ENCODE data around the gene KIAA0753.

Gene KIAA0753

DNA sequence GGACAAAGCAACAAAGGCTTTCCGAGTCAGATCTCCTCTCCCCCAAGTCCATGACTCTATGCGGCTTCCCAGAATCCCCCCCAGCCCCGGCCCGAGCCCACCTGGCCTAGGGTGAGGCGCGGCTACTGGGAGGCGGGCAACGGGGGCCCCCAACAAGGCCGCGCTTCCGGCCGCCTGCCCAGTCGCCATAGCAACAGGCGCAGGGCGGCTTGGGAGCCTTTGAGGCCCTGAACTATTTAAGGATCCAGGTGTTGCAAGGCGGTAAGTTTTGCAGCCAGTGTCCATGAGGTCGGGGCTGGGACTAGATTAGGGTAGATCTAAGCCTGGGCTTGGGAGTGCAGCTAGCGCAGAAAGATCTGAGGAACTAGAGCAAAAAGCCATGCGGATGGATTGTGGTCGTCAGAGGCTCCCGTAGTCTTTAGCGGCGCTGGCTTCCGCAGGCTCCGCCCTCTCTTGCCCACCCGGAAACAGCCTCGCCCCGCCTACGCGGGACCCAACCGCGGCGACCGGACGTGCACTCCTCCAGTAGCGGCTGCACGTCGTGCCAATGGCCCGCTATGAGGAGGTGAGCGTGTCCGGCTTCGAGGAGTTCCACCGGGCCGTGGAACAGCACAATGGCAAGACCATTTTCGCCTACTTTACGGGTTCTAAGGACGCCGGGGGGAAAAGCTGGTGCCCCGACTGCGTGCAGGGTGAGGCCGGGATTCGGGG is at the start of gene KIAA0753, which contains the start of gene TXNDC17:
Gene KIAA0753, minus strand, starts transcription at position 176 of the 711 bp plus-strand sequence. CDS start 5,608 bp downstream, outside the sequence.
Gene TXNDC17, plus strand, starts transcription at position 525 of the 711 bp plus-strand sequence. Its CDS starts 23 bp downstream, at position 548.
- DNase-seq: peak; percentile 76

DNA sequence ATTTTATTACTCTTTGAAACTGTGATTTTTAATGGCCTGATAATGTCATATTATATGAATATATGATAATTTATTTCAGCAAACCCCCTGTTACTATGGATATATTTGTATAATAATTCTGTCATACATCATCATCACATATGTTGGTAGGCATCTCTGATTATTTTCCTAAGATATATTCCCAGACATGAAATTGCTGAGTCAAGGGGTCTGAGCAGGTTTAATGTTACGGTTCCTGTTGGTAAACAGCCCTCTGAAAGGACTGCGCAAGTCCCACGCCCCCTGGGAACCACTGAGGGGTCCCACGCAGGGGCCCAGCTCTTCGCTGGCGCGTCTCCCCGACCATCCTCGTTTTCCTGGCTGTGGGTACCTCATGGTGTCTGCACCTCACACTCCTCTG is 48.4 kb upstream of the KIAA0753 start:
- DNase-seq: no peak

DNA sequence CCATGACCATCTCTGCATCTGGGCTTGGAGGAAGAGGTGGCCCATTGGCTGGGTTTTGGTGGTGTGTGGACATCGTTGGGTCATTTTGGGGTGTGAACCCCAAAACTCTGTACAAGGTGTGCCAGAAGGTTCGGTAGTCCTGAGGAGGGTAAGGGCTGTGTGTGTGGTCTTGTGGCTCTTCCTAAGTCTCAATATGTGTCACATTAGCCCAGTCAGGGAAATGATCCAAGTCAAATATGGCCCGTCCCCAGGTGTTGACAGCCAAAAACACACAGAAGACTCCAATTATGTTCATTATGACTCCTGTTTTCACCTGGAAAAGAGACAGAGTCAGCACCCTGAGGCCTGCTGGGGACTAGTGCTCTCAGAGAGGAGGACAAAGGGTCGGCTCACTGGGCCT is 45.5 kb upstream of the KIAA0753 start:
- no peak for DNase-seq

DNA sequence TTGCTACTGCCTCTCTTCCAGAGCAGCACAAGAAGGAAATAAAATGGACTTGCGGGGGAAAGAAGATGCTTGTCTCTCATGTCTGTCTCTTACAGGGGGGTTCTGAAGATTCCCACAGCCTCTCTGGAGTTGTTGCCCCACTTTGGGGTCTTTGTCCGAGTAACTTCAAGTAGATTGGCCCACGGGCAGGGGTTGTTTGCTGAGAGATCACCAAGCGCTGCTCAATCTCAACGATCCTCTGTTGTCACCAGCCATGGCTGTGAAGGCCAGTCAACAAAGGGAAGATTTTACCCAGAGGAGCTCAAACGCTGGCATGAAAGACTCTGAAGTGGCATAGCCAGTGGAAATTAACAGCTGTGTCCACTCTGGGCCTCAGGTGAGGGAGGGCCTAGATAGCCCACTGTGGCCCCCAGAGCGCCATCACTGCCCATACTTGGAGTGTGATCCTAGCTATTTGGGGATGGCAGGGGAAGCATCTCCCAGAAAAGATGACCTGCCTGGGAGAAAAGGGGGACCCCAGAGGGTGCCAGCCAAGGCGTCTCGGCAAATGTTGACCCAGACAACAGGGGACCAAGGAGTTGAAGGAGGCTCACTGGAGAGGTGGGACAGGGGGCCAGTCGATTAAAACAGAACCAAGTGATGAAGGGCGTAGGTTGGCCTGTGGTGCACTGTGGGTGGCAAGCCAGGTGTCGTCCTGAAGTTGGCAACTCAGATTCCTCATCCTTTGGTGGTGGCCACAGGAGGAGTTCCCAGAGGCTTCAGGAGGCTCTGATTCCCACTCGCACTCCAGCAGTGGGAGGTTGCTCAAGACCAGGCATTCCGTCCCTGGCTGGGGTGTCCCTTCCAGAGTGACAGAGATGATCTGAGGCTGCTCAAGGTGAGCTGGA is 44.6 kb upstream of the KIAA0753 start:
- no peak for DNase-seq

DNA sequence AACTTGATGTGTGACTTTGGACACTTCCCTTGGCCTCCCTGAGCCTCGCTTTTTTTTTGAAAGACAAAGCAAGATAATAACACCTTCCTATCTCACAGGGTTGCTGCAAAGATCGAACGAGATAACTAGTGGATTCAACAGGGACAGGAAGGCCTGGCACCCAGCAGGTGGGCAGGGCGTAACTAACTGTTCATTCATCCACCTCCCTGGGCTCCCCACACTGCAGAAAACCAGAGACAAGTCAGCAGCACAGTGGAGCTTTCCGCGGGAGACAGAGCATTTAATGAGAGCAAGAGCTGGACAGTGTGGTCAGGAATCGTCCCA is 43.9 kb upstream of the KIAA0753 start:
- no peak for DNase-seq

DNA sequence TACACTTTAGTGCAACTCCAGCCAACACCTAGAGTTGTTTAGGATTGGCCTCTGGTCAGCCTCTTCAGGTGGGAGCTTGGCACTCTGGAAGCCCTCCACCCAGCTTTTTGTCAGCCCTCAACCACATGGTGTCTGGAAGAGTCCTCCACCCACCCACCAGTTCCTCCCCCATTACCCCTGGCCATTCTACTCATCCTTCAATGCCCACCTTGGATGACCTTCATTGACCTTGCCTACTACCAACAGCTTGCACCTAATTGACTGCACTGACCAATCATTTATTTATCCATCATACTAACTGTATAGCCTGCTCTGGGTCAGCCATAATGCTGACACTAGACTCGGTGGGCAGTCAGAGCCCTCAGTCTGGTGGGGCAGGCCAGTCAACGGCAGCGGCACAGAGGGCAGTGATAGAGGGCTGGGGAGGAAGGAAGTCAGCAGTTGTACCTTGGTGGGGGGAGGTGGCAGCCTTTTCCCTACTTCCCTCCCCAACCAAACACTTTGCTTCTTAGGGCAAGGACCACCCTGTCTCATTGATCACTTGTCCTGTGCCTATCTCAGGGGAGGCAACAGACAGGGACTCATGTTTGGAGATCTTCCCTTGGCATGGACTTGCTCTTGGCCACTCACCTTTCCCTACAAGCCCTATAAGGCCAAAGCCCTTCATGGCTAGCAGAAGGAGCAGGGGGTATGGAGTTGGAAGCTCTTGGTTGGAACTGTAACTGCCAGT is 43.4 kb upstream of the KIAA0753 start:
- DNase-seq: no peak

DNA sequence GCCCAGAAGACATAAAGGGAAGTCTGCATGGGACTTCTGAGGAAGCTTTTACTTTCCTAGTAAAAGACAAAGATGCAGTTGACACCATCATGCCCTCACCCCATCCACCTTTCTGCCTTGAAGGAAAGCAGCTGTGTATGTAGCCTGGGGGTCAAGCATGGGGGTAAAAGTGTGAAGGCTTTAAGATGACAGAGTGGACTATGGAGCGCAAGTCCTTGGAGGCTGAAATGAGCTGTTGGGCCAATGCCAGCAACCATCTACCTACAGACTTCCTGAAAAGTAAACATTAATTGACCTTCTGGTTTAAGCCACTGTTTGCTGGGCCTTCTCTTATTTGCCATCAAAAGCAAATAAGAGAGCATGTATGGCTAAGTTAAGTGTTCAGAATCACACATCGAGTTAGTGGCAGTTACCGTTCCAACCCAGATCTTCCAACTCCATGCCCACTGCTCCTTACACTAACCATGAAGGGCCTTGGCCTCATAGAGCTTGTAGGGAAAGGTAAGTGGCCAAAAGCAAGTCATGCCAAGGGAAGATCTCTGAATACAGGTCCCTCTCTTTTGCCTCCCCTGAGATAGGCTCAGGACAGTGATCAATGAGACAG is 42.7 kb upstream of the KIAA0753 start:
- DNase-seq: no peak

DNA sequence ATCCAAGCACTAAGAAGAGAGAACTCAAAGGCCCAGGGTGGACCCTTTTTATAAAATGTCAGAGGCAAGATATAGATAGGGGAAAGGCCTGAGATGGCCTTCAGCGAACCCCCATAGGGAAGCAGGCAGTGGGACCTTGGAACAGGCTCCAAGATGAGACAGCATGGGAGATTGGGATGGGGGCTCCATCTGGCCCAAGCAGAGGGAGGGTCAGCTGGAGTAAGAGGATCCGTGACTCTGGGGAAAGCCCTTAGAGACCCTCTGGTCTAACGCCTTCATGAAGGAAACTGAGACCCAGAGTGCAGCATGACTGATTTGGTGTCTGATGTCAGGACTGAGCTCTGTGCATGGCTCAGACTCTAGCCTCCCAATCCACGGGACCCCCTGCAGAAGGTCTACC is 41.8 kb upstream of the KIAA0753 start:
- DNase-seq: no peak

DNA sequence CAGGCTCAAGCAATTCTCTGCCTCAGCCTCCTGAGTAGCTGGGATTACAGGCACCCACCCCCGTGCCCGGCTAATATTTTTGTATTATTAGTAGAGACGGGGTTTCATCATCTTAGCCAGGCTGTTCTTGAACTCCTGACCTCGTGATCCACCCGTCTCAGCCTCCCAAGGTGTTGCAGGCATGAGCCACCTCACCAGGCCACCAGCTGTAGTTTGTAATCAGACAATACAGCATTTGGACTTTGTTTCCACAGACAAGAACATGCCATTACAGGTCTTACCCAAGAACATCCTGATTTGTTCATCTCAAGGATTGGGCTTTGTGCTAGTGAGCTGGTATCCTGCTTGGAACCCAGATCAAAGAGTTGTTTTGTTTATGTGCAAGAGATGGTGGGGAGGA is 41.2 kb upstream of the KIAA0753 start:
- no peak for DNase-seq

DNA sequence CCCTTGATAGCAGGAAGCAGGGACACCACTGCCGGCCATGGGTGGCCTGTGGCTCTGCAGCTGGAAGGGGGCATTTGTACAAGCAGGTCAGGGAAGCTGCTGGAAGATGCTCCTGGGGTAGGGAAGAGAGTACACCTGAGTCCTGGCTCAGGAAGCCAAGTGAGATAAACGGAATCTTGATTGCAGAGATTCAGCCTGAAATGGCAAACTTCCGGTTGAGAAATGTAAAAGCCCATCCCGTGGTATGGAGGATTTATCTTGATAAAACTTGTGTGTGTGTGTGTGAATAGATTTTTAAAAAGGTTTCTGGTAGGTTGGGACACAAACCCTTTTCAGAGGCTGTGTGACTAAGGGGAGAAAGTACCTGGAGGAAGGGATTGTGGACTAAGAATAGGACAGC is 40.7 kb upstream of the KIAA0753 start:
- DNase-seq: no peak

DNA sequence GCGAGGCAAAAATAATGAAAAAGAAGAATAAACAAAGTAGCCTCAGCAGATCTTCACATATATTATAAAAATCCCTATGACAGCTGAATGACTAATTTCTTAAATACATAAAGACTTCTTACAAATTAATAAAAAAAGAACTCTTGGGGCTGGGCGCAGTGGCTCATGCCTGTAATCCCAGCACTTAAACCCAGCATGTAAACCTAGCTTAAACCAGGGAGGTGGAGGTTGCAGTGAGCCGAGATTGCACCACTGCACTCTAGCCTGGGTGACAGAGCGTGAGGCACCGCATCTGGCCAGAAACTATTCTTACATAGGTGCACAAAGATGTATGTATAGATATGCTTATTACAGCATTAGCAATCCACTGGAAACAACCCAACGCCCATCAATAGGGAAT is 38.7 kb upstream of the KIAA0753 start:
- no peak for DNase-seq

DNA sequence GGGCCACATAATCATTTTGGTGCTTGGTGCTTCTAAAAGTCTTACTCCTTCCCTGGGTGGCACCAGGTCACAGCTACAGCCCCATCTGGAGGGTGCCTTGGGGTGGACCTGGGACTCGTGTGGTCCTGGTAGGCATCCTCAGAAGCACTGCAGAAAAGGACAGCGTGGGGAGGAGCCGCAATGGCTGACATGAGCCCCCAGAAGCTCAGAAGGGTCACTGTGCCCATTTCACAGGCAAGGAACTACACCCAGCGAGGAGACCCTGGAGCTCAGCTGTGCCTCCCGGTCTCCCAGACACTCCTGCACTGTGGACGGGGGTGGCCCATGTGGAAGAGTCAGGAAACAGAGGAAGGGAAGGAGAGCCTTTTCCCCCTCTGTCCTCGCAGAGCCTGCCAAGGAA is 37.4 kb upstream of the KIAA0753 start:
- no peak for DNase-seq

DNA sequence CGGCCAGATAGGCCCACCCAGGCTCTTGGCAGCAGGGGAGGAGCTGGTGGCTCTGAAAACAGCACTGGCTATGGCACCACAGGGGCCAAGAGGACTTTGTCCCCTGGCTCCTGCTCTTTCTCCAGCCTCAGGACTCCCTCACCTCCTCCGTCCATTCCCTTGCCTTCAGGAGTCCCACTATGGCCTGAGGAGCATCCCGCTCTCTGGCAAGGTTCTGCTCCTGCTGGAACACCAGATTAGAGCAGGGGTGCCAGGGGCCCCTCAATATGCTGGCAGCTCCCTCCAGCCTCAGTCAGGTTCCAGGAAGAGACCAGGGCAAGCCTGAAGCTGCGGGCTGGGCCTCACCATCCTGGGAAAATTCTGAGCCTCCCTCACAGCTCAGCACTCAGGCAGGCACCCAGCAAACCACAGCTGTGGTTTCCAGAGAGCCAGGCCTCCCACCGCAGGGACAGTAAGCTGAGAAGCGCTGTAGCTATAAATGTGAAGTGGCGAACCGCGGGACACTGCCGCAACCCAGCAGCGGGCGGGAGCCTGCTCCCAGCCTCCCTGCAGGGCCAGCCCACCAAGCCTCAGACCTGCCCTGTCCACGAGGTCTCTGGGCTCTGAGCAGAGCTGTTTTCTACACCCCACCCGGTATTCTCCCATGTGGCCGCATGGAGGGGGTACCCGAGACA is 36.8 kb upstream of the KIAA0753 start:
- DNase-seq: no peak

DNA sequence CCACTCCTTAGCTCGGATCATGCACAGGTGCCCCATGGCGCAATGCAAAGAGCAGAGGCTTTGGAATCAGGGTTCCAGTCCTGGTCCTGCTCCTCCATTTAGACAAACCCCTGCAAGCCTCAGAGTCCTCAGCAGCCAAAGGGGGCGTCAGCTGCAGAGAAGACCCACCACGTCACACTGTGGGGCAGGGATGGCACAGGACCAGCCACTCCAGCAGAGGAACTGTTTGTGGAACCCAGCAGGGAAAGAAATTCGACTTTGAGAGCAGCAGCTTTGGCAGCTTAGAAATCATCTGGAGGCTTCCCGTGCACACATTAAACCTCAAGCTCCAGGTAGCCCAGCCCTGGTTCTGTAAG is 36.3 kb upstream of the KIAA0753 start:
- DNase-seq: no peak

DNA sequence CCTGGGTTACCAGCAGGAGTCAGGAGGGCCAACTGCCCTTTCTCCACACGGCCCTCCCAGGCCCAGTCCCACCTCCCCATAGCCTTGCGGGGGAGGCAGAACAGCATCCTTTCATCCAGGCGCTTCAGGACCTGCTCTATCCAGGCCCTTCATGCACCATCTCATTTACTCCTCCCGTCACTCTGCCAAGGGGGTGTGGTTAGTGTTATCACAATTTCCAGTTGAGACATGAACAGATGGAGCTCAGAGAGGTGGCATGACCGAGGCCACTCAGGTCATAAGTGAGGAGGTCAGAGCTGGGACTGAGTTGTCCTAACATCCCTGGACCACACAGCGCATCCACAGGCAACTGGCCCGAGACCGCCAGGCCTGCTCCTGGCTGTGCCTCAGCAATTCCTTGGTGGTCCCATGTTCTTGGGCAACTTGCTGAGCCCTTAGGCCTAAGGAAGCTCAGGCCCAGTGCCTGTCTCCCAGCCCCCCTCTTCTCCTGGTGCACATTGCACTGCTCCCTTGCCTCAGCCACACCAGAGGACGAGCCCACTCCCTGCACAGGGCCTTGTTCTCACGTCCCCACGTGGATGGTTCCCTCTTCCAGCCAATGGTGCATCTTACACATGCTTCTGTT is 34.8 kb upstream of the KIAA0753 start:
- DNase-seq: no peak

DNA sequence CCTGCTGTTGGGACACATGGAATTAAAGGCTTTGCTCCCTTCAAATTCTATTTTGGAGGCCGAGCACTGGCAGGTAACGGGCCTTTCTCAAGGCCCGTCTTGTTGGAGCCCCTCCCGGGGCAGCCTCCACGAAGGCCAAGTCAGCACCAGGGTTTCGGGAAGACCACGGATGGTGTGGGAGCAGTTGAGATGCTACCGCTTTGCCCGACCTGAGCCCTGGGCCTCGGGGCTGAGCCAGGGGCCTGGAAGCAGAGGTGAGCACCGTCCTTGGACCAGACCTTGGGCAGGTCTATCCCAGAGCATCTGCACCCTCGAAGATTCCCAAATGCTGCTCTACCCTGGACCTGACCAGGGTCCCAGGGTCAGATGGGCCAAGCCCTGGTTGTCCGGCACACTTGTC is 34.1 kb upstream of the KIAA0753 start:
- DNase-seq: no peak

DNA sequence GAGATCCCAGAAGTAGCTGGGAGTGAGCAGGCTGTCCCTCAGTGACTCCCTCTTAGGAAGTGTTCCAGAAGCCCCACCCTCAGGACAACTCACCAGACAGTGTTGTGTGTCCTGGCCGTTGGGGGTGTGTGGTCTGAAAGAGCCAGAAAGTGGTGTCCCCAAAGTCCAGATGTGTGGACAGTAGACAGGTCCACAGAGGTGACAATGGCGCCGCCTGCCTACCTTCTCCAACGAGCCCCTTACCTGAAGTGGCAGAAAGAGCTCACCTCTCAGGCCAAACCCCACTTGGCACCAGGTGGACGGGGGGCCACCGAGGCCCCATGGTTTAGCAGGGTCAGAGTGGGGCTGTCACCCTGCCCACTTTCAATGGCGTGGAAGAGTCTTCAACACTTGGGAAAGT is 30.9 kb upstream of the KIAA0753 start:
- no peak for DNase-seq

DNA sequence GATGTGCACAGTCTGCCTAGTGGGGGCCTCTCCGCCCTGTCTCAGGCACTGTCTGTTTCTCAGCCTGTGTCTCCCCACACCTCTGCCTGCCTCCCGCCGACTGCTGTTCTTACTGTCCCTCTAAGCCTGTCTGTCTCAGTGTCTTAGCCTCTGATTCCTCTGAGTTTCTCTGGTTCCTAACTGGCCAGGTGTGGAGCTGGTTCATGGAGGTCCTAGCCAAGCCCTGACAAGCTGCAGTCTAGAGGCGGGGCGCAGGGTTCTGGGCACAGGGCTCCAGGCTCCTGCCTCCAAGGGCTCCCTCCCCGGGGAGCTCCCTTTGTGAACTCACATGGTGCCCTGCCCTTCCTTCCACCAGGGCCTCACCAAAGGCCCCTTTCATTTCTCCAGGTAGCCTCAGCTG is 30.5 kb upstream of the KIAA0753 start:
- DNase-seq: no peak

DNA sequence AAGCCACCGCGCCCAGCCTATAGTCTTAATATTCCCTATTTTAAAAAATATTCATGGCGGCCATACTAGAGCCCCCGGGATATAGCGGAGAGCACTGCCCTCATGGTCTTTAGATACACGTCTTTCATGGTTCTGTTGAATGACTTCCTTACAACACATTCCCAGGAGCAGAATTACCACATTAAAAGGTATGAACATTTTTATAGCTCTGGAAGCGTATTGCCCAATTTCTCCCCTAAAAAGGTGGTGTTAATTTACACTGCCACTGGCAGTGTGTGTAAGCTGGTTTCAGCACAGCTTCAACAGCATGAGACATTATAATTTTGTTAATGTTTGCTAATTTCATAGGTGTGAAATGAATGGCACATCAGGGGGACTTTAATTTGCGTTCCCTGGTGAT is 30.1 kb upstream of the KIAA0753 start:
- DNase-seq: no peak

DNA sequence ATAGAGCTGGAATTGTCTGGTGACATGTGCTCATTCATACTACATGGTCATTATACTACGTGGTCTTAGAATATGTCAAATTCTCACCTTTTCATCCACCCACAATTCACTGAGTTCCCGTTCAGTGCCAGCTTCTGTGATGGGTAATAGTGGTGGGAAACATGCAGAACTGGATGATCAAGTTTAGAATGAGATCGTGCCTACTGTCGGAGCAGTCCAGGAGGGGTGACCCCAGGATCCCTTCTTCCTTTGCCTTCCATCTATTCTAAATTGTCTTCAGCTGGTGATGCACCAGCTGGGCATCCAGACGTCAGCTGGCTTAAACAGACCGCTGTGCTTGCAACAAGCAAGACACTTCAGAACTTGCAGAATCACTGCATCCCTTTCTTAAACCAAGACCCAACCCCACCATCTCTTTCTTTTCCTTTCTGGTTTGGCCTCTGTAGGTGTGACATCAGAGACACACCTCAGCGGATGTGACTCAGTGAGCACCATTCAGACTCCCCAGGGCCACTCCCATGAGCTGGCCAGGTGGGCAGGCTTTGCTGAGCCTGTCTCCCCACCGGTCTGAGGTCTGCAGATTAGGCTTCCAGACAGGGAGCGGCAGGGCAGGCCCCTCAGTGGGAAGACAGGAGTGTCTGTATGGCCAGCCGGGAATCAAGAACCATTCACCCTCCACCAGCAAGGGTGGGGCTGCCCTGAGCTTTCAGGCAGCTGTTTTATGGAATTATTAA is 29.1 kb upstream of the KIAA0753 start:
- no peak for DNase-seq

DNA sequence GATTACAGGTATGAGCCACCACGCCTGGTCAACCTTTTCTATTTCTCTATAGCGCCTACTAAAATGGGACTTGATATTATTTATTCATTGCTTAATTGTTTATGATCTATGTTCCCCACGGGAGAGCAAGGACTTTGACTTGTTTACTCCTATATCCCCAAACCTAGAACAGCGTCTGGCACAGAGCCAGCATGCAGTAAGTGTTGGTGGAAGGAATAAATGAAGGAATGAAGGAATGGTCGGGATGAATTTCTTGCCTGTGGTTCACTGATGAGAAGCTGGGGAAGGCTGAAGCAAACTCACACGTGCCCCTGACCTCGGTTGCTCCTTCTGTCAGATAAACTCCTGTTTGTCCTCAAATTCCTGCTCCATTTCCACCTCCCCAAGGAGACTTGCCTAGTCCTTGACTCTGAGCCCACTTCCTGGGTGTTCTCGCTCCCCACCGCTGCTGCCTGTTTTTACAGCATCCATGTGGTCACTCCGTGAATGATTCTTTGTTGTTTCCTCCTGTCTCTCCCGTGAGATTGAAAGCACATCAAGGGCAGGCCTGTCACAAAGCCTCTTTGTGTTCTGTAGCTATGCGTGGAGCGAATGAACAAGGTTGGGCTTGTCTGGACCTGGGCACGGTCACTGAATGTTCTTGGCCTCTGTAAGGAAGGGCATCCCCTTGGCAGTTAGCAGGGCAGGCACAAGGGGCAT is 28.4 kb upstream of the KIAA0753 start:
- DNase-seq: no peak

All from activated CD4-positive, alpha-beta T cell treated with anti-CD3 and anti-CD28 coated beads for 1 hour (primary cell).